Measurements from ENCODE around the gene UNC13B.

The UNC13B gene

DNA sequence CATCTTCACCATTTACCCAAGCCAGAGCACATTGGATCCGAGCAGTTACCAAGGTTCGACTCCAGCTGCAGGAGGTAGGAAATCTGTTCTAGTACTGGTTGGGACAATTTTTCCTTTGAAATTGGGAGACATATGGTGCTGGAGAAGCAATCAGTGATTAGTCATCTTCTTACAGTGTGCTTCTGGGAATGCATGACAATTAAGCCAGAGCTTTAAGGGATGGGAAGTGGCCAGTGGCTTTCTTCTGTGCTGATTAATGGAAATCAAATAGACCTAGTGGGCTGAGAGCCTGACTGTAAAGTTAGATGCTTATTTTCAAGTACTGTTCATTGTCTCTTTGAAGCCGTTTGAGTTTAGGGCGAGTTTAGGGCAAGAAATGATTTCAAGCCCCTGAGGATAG is 152.1 kb downstream of the UNC13B start:
- DNase-seq (ENCODE audit: insufficient read length, low spot score) (no peak), FAIRE-seq (no peak)

DNA sequence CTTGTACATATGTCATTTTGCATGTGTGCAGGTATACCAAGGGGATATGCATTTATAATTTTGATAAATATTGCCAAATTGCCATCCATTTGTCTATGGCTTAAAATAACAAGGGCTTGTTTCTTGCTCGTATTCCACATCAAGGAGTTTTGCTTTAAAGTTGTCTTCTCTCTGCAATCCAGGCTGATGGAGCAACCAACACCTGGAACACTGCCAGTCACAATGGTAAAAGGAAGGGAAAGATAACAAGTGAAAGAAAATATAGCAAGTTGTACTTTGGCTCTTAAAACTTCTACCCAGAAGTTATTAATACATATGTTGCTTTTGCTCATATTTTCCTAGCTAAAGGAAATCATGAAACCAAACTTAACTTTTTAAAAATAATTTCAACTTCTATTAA is 156.9 kb downstream of the UNC13B start:
- no peak for FAIRE-seq
- DNase-seq (ENCODE audit: insufficient read length, low spot score) = no peak

DNA sequence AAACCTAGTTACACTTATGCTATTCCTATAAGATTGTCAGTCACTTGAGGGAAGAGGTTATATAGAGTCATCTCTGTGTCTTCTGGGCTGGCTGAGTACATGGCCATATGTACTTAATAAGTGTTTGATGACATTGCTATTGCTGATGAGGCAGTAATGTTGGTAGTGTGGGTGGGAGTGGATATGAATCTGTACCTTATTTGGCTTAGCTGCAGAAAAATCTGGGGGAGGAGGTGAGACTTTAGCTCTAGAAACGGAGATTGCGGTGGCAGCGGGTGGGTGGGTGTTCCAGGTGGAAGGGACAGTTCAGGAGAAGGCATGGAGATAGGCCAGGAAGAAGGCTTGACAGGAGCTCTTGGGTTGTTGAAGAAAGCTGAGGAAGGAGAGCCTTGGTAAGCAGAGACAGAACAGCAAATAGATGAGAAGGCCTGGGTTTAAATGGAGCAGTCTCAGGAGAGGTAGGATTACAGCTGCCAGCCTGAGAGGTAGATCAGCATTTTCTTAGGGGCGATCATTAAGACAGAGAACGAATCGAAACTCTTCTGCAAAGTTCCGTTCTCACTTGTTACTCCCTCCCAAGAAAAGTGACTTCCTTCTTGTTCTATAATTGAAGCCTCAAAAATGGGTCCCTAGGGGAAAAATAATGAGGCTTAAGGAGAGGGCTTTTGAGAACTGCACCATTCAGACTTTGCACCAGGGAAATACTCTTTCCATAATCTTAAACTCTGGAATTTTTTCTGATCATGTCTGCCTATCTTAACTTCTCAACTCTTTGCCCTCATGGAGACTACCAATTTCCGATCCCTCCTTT is 160.5 kb downstream of the UNC13B start:
- DNase-seq (ENCODE audit: insufficient read length, low spot score) = no peak
- no peak for FAIRE-seq

DNA sequence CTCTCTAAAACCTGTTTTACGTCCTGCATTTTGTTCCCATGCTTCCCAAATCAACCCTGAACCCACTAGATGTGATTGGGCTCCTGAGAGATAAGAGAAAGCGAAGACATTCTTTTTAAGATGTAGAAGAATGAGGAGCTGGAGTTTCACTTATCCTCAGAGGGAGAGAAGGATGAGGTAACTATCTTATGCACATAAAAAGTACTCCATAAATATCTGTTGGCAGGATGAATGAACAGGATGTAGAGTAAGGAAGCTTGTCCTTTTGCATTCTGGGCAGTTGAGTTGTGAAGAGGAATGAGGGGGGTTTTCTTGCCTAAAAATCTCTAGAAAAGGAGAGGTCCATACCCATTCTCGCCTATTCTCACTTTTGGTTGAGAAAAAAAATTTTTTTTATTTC is 163.2 kb downstream of the UNC13B start:
- FAIRE-seq (no peak), DNase-seq (ENCODE audit: insufficient read length, low spot score) (no peak)

DNA sequence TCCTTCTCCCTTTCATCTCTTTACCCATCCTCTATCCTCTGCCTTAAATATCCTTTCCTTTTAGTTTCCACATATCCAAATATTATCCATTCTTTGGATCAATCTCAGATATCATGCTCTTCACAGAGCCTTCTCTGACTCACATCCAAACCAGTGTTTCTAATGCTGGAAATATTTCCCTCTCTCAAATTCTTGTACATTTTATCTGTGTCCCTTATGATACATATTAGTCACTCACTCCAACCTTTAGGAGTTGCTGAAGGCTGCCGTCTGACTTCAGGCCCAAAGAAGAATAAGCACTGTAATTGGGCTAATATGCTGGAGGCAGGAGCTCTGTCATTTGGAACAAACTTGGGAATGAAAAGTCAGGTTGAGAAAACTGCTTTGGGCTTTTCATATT is 171.7 kb downstream of the UNC13B start:
- FAIRE-seq = no peak
- no peak for DNase-seq (ENCODE audit: insufficient read length, low spot score)

DNA sequence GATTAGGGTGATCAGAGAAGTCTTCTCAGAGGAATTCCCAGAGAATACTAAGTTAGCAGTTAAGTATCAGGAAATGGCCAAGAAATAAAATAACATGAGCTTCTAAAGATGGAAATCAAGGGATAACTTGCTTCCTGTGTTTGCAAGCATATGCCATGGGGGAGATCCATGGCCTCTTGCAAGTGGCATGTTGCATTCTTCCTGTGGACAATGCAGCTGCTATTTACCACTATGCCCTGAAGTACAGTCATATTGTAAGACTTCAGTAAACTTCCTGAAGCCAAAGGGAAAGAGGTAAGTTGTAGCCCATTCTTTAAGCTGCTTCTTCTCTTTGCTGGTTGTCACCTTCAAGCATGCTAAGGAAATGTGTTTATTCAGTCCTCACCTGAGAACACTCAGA is 173.4 kb downstream of the UNC13B start:
- DNase-seq (ENCODE audit: insufficient read length, low spot score) = no peak
- no peak for FAIRE-seq

DNA sequence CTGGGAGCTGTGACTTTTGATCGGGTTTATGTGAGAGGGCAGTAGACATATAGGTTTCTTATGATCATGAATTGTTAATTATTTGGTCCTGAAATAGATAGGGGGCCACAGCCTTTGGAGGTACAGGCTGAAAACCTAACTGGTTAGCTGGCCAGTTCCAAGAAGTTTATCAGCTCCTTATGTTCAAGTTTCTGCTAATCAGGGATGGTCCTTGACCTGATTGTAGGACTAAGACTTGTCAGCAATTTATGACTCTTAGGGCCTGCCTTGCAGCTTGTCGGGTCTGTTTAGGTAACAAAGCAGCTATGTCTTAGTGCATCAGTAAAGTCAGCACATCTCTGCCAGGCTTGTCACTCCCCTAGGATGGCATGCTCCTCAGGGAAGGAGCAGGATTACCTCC is 176.3 kb downstream of the UNC13B start:
- FAIRE-seq (no peak), DNase-seq (ENCODE audit: insufficient read length, low spot score) (no peak)

DNA sequence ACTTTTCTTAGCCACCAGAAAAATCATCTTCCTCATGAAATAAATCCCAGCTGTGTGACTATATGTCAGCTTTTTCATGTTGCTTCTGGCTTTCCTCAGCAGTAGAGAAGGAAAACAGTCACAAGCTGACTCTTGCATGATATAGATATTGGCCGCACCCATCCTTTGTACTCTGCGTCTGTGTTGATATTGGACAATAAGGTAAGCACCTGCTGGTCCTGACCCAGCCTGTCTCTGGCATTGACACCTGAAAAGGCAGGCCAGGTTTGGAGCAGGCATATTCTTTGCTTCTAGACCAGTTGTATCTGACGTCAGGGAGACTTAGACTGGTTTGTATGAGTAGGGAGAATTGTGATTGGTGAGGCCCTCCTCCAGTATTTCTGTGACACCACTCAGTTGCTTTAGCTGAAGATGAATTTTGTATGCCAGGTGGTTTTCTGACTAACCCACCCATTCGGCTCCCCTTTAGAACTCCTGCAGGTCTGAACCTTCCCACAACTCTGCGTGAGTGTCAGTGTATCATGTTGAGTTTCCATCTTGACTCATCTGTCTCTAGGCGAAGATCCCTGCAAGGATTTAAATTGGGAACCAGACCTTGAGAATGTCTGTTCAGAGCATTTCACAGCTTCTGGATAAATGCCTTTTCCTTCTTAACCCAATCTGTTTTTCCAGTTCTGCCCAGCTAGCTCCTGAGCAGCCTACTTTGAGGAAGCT is 176.9 kb downstream of the UNC13B start:
- FAIRE-seq (no peak), DNase-seq (ENCODE audit: insufficient read length, low spot score) (no peak)

DNA sequence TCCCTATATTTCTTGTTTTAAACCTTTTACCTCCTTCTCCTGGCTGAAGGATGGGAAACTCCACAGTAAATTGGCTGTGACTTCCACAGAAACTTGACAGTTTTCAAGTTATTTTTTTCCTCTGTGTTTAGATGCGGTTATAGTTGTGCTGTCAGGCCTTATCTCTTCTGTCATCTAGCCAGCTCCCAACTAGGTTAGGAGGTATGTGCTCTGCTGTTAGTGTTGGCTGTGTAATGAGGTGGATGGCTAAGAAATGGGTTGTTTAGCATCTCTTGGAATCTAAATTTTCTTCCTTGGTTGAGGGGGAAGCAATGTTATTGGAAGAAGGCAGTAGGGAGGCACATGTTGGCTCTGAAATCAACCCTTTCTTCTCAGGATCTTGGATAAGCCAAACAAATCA is 178.2 kb downstream of the UNC13B start:
- no peak for DNase-seq (ENCODE audit: insufficient read length, low spot score)
- FAIRE-seq = no peak

DNA sequence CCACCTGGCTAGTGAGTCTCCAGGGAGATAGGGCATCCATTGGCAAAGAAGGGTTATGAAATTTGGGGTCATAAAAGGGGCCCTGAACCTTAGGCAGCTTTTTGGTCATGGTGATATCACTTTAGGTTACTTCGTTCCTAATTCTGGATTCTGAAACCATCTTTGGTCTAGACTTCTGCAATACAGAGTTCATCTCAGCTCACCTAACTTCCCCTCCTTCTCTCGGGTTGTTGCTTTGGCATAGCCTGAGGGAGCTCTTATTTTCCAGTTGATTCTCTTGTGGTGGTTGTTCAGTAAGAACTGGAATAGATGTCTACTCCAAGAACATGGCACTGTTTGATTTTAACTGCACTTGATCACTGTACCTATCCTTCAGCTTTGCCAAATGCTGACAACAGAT is 179.2 kb downstream of the UNC13B start:
- FAIRE-seq (no peak), DNase-seq (ENCODE audit: insufficient read length, low spot score) (no peak)

DNA sequence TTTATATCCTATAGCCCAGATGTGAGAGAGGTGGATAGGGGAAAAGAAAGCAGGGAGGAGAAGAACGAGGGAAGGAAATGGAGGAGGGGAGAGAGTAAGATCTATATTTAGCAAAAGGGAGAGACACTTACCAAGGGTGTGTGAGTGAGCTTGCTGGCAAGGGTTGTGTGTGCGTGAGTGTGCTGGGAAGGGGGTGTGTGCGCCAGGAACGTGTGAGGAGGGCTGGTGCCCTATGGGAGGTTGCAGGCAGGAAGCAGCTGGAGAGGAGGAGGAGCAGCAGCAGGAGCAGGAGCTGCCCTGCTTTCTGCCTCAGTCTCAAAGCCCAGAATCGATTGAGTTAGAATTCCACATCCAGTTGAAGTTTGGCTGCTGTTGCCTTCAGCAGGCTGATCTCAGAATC is 179.8 kb downstream of the UNC13B start:
- no peak for FAIRE-seq
- no peak for DNase-seq (ENCODE audit: insufficient read length, low spot score)

DNA sequence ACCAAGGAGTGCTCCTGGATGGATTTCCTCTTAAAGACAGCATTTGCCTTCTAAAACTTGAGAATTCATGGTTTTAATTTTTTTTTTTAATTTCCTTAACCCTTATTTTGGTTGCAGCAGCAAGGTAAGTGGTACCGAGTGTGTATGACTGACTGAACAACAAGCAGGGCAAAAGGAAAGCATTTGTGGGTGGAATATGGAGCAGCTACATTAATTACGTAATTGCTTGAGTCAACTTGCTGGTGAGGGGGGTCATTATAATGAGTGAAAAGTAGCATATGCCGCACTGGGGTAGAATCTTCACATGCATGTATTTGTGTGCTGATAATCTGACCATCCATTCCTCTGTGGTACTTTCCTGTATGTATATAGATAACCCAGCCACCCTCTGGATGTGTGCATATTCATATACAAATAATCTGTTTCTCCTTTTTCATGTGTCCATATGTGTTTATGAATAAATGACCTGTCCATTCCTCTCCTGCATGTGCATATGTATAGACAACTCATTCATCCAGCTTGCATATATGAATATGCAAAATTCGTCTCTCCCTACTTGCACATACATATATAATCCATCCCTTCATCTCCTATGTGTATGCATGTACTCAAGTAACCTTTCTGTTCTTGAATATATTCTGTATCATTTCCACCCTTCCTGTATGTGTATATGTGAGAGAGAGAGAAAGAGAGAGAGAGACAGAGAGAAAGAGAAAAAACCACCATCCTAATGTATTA is 180.6 kb downstream of the UNC13B start:
- DNase-seq (ENCODE audit: insufficient read length, low spot score) (no peak), FAIRE-seq (no peak)

DNA sequence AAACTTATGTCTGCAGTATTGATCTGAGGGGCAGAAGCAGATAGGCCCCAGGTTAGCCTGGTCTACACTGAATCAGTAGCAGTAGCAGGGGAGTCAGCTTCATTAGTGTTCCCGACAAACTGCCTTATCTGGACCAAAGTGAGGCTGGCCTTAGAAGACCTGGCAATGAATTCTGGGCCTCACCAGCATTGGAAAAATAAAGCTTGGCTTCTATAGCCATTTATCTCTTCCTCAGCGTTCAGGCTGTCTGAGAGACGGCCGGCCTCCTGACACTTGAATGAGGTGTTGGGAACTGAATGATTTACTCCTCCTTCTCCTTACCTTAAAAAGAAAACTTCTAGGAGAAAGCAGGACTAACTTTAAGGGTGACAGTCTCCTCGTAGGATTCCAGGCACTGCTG is 186.3 kb downstream of the UNC13B start:
- no peak for FAIRE-seq
- DNase-seq (ENCODE audit: insufficient read length, low spot score) = no peak

DNA sequence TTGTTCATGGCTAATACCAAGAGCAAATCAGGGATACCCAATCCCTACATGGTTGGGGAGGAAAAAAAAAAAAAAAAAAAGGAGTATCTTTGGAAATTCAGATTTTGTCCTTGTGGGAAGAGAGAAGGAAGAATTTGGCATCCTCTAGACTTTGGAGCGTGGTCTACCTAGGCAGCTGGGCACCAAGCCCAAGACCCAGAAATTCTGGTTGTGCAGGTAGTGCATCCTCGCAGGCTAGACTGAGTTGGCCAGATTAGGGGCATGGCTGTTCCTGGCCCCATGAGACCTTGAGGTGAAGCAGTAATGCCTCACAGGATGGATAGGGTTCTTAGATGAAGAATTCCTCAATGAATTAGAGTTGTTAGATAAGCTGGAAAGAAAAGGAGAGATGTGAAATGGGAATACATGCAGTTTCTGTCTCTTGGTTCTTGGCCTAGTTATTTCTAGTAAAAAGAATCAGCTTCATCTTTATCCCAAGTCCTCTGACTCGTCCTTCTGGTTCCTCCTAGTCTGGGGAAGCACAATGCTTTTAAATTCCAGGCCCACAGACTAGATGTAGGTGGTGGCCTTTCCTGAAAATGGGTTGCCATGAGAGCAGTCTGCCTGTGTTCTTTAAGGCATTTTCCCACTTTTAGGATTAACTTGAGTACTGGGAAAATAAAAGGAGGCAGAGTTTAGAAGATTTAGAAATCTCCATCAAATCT is 187.6 kb downstream of the UNC13B start:
- DNase-seq (ENCODE audit: insufficient read length, low spot score) = no peak
- FAIRE-seq = no peak

DNA sequence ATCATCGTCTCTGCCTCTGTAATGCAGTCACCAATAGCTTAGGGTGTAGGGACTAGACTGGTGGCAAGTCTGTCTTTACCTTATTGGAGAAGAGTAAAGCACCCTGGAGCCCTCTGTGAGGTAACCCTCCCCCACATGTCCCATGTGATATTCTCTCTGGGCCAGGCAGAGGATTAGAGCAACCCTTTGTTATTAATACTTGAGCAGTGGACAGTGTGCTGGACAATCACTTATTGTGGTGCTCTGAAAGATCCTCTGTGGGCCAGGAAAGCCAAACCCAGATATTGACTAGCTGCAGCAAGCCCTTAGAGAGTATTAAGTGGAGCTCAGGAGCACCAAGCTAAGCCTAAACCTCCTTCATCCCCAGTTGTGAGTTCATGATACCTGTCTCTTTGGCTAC is 188.4 kb downstream of the UNC13B start:
- DNase-seq (ENCODE audit: insufficient read length, low spot score) (no peak), FAIRE-seq (no peak)

DNA sequence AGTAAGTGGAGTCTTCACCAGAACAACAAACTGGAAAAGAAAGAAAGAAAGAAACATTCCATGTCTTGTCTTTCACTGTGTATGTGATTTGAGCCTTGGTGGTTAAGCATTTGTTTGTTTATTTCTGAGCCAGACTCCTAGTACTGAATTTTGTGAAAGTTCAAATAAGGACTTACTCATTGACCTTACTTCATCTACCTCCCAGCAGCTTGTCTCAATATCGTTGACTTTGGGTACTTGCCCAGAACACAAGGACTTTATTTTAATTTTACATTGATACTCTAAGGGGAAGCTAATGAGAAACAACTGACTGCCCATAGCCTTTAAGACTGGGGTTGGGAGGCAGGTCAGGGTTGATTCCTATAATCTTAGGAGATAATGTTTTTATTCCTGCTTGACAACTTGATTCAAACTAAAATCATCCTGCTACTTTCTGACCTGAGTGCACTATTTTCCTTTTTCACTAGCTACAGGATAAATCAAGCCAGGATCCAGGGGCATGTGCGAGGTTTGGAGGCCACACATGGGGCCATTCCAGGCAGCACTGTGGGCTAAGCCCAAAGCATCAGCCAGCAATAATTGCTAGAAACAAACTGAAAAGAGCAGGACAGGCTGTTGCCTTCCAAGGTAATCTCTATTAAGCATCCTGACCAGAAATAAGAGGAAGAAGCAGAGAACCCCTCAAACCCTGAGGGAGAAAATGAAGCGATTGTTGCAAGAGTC is 189.2 kb downstream of the UNC13B start:
- DNase-seq (ENCODE audit: insufficient read length, low spot score) (no peak), FAIRE-seq (no peak)

DNA sequence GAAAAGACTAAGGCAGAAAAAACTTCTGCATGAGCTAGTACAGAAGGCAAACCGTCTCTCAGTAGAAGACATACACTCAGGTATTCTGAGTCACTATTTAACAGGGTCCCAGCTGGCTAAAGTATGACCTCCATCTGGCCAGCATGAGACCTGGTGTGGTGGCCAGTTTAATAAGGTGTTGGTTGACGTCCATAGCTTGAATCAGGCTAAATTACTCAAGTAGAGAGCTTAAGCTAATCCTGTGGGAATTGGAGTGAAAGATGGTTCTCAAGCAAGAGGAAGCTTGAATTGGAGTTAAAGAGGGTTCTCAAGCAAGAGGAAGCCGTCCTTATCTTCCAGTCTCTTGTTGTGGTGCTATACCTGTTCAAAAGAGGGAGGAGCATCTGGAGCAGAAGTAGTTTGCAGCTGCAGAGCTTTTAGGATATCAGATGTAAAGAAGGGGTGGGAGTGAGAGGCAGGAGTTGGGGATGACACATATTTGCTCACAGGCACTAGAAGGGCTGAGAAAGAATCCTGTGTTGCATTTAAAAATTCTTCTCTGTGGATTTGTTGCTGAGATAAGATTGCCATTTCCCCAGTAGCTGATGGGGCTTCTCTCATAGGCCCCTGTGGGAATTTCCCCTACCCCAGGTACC is 192.0 kb downstream of the UNC13B start:
- DNase-seq (ENCODE audit: insufficient read length, low spot score) = no peak

DNA sequence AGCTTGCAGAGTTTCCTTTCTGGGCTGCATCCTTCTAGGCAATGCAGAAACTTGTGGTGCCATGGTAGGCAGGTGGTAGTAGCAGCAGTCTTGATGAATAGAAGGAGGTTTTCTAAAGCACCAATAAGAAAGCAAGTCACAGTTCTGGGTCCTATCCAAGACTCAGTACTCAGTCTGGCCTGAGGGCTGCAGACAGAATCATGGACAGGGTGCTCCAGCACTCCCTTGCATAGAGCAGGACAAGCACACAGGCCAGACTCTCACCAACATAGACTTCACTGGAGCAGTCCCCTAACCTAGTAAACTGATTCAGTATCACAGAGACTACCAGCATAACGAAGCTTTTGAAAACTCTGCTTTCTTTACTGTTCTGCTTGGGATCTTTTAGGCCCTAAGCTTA is 194.1 kb downstream of the UNC13B start:
- DNase-seq (ENCODE audit: insufficient read length, low spot score) = no peak
- no peak for FAIRE-seq

More for the DNA sequence above, 192.0 kb downstream of the UNC13B start:
- no peak for FAIRE-seq

DNA sequence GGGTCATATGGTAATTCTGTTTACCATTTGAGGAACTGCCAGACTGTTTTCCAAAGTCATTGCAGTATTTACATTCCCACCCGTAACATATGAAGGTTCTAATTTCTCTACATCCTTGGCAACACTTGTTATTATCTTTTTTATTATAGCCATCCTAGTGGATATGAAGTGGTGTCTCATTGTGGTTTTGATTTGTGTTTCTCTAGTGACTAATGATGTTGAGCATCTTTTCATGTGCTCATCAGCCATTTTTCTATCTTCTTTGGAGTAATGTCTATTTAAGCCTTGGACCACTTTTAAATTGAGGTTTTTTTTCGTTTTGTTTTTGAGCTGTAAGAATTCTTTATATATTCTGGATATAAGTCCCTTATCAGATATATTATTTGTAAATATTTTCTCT is 195.3 kb downstream of the UNC13B start:
- DNase-seq (ENCODE audit: insufficient read length, low spot score) (no peak), FAIRE-seq (no peak)

DNA sequence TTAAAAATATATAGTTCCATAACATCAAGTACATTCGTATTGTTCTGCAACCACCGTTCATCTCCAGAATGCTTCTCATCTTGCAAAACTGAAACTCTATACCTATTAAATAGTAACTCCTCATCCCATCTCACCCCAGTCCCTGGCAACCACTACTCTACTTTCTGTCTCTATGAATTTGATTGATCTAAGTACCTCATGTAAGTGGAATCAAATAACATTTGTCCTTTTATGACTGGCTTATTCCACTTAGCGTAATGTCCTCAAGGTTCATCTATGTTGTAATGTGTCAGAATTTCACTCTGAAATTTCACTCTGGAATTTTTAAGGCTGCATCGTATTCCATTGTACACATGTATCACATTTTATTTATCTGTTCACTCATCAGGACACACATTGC is 196.0 kb downstream of the UNC13B start:
- no peak for DNase-seq (ENCODE audit: insufficient read length, low spot score)
- no peak for FAIRE-seq
